HG03097 (cell line): ENCODE measurements around the gene TMEM132C.

Experiments
- ATAC-seq: cut with Tn5 transposase; IDR thresholded peaks from one replicate; pipeline ENCODE4 v1.9.1; 2021; ENCODE audit not compliant: unreplicated experiment, low FRiP score

The TMEM132C gene

GRCh38 chr12:128543971-128544370, 277.0 kb downstream of the TMEM132C start:
- no peak for ATAC-seq

DNA sequence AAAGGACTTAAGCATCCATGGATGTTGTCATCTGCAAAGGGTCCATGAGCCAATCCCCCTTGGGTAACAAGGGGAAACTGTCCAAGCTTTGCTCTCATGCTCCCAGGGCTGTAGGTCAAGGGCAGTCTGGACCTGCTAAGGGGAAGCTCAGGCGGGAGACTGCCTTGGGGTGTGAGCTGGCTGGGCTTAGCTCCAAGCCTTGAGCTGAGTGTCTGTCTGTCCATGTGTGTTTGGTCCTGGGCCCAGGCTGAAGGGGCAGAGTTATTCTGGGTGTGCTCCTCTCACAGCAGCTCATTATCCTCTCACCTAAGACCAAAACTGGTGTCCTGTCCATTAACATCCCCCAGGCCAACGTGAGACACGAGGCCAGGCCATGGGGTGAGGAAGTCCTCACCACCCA, 282.0 kb downstream of the TMEM132C start:
- no peak for ATAC-seq

DNA sequence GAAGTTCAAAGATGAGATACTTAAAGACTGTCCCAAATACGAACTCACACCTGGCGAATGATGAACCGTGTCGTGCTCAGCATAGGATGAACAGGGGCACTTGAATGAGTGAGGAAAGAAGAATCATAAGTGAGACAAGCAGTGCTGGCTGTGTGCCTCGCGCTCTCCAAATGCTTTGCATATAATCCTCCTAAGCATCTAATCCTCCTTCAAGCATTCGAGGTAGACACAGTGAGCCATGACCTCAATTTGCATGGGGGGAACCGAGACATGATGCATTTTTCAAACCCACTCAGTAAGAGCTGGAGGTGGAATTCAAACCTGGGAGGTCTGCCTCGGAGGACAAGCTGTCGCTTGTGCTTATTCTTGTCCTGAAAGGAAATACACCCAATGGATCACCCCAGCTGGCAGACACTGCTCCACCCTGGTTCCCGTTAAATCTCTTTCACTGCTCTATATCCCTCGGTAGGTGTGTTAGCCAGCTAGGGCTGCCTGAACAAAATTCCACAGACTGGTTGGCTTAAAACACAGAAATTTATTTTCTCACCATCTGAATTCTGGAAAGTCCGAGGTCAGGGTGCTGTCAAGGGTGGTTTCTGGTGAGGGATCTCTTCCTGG, 282.7 kb downstream of the TMEM132C start:
- no peak for ATAC-seq

DNA sequence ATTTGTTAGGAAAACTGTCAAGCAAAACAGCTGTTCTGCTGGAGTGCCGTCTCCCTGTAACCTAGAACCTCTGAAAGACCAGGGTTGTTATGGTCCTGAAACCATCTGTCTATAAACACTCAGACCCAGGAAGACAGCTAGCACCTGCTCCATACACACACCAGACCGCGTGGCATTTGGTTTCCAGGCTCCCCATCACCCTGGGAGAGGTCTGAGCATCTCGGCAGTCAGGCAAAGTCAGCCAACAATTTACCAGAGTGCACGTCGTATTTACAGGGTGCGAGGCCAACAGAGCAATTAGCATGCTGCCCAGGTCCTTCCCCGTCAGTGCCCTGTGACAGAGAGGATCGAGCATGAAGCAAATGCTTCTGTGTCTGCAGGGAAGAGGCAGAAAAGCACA, 284.3 kb downstream of the TMEM132C start:
- no peak for ATAC-seq

DNA sequence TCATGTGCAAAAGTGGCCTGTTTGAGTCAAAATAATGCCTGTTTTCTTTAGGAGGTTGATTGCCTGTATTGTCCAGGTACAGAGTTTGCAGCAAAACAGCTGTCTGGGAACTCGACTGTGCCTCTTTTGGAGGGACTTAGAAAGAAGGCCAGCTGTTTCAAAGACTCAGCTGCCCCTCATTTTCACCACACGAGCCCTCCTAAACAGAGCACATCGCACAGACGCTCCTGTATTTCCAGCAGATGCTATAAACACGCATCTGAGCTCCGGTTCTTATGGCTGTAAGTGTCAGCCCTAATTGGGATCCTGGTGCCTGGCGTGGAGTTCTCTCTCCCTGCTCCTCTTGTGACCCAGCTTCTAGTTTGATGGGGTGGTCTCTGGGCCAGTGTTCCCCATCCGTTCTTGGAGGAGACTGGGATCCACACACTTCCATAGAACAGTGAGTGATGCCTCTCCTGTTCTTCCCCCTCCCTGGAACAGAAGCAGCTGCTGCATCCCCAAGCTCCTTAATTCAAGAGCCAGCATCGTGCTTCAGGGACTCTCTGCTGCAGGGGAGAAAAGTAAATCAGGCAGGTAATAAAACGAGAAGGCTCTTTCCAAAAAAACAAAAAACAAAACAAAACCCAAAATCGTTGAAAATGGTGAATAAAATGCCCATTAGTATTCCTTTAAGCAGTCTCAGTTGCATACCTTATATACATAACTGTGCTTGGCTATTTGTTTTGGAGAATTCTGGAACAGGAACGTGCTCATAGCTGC, 287.8 kb downstream of the TMEM132C start:
- ATAC-seq, result no peak

DNA sequence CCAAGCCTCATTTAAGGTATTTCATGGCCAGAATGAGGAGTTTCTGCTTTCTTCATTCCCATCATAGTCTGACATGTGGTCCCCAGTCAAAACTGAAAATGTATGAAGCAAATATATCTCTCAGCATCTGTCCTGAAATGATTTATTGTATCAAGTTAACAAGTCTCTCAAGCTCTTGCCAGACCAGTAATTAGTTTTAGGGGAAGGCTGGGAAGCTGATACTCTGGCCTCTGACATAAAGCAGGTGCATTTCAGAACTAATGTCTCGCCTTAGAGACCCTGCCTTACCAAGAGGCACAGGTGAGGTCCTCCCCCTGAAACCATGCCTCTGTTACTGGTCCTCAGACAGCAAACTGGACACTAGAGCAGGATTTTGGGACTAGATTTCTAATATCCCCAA, 290.3 kb downstream of the TMEM132C start:
- ATAC-seq, result no peak

GRCh38 chr12:128564956-128565355, 298.0 kb downstream of the TMEM132C start:
- ATAC-seq, result no peak

- no peak for ATAC-seq
These were observed 300.8 kb downstream of the TMEM132C start for GRCh38 chr12:128567730-128568129.

DNA sequence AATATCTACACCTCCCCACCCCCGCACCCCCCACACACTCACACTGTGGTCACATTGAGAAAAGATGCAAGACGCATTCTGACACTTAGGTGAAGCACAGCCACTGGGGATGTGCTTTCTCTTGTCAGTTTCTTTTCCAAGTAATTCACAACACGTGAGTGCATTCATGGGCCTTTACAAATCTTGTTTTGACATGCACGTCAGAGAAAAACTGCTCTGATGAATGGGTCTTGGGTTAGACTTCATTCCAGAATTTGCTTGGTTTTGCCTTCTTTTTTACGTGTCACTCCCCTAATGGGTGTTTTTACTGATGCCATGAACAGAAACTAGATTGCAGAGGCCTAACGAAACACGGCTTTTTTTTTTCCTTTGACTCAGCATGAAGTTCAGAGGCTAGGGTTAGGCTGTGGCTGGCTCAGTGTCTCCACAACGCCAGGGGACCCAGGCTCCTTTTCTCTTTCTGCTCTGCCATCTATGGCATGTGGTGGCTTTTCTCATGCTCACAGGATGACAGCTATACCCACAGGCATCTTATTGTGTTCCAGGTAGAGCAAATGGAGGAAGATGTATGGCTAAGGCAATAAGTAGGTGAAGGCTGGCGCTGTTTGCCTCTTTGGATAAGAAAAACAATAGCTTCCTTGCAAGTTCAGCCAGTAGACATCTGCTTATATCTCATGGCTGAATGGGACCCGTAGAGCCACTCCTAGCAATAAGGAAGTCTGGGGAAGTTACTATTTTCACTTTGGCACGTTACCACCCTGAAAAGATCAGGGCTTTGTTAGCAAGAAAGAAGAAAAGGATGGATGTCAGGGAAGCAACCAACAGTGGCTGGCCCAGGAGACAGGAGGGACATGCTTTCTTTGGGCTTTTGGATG, 303.5 kb downstream of the TMEM132C start:
- no peak for ATAC-seq

DNA sequence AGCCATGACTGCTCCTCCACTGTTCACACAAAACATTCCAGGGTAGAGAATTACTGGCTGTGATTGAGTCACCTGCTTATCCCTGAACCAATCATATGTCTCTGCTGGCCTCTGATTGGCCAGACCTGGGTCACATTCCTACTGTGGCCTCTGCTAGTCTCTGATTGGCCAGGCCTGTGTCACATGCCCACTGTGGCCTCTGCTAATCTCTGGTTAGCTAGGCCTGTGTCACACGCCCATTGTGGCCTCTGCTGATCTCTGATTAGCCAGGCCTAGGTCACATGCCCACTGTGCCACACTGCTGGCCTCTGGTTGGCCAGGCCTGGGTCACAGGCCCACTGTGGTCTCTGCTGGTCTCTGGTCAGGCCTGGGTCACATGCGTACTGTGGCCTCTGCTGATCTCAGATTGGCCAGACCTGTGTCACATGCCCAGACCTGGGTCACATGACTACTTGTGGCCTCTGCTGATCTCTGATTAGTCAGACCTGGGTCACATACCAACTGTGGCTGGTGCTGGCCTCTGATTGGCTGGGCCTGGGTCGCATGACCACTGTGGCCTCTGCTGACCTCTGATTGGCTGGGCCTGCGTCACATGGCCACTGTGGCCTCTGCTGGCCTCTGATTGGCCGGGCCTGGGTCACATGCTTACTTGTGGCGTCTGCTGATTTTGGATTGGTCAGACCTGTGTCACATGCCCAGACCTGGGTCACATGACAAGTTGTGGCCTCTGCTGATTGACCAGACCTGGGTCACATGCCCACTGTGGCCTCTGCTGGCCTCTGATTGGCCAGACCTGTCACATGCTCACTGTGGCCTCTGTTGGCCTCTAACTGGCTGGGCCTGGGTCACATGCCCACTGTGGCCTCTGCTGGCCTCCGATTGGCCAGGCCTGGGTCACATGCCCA, 305.2 kb downstream of the TMEM132C start:
- no peak for ATAC-seq

DNA sequence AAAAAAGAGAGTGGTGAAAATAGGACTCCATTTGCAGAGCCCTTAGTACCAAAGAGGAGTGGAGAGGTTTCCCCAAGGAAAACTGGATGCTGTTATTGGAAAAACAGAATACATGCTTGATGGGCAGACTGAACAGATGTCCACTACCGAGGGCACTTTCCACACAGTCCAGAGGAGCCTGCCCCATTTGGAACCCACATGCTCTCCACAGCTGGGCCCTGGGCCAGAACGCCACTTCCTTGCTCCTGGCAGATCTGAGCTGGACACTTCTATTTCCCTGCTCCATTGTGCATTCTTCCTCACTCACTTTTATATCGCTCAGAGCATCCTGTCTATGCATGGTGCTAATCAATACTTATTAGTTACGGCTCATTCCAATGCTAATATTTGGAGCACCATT, 306.9 kb downstream of the TMEM132C start:
- ATAC-seq, result no peak

- ATAC-seq, result no peak
These were observed 311.1 kb downstream of the TMEM132C start for GRCh38 chr12:128578045-128578444.

GRCh38 chr12:128581321-128581761, 314.4 kb downstream of the TMEM132C start:
- ATAC-seq, result no peak

DNA sequence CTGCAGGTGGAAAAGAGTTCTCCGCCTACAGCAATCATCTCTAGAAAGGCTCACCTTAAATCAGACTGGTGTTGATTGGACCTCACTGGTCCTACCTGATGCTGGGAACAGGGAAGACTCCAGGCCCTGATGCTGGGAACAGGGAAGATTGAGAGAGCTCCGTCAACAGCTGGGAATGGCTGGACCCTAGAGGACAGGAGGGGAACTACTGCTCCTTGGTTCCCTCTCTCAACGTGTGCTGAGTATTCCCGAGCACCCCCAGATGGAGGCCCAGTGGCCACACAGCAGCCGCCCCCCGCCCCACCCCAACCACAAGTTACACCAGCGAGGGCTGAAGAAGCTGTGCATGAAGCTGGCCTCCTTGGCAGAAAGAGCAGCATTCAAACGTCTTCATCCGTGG, 316.5 kb downstream of the TMEM132C start:
- ATAC-seq, result no peak

DNA sequence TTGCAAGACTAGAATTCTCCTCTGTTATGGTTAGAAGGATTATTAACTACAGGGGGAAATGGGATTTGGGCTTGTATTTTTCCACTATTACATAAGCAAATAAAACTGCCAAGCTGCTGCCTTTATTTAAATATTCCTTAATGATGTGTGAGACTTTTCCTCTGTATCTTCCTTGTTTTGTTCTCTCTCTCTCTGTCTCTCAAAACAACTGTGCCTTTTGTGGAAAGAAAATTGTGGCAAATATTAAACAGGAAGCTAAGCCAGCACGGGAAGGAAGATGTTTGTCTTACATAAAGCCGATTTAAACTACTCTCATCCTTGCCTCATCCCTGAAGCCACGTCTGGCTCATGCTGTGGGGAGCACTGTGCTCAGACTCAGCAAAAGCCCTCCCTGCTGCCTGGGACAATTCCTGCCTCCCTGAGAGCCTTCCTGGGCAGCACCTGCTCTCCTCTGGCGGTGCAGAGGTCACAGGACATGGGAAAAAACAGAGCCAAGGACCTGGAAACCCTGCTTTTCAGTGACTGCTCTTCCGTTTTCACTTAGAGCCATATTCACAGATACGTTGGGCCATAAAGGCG, 319.6 kb downstream of the TMEM132C start:
- ATAC-seq, result no peak

DNA sequence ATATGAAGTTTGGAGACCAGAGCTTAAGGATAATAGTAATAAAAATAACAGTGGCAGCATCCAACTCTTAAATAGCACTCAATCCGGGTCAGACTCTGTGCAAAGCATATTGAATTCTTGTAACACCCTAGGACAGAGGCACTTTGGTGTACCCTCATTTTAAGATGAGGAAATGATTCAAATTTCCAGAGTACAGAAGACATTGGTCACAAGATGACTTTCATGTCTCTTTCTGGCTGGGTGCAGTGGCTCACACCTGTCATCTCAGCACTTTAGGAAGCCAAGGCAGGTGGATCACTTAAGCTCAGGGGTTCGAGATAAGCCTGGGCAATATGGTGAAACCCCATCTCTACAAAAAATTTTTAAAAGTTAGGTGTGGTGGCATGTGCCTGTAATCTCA, 320.9 kb downstream of the TMEM132C start:
- ATAC-seq, result no peak

GRCh38 chr12:128592220-128592744, 325.3 kb downstream of the TMEM132C start:
- ATAC-seq, result no peak

DNA sequence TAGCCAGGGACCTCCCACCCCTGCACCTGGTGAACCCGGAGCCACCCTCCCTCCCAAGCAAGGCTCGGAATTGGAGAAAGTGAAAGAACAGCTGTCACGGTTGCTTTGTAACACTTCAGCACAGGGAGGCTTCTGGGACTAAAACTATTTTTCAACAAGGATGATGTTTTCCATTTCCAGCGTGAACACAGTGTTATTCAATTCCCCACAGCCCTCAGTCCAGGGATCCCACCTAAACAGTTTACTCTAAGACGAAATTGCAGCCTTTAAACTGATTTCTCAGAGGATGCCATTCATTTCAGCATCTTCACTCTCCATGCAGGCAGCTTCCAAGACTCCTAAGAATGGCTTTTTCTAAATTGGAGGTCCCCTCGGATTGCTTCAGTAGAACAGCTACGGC, 327.6 kb downstream of the TMEM132C start:
- ATAC-seq, result no peak

GRCh38 chr12:128595609-128596008, 328.6 kb downstream of the TMEM132C start:
- no peak for ATAC-seq

DNA sequence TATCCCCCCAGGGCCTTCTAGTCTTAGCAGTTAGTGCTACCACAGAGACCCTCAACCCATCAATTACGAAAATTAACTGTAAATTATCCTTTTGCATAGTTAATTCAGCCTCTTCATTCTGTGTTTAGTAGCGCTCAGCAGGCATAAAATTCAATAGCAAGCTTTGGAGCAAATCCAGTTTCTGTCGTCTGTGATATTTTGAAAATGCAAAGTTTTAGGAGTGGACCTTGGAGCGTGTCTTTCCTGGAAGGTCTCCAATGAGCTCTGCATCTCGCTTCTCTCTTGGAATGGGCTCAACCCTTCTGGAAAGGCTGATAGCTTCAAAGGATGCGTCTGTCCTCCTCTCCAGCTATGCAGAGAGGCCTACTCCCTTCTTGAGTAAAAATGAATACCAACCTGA, 333.9 kb downstream of the TMEM132C start:
- ATAC-seq, result no peak
